GM18909 (cell line): ENCODE data around the gene XIRP2.

Source experiments
- ATAC-seq: cut with Tn5 transposase; IDR thresholded peaks from one replicate; pipeline ENCODE4 v1.9.1; 2021; ENCODE audit warnings: mild to moderate bottlenecking; ENCODE audit not compliant: unreplicated experiment, poor library complexity

XIRP2 gene, protein sequence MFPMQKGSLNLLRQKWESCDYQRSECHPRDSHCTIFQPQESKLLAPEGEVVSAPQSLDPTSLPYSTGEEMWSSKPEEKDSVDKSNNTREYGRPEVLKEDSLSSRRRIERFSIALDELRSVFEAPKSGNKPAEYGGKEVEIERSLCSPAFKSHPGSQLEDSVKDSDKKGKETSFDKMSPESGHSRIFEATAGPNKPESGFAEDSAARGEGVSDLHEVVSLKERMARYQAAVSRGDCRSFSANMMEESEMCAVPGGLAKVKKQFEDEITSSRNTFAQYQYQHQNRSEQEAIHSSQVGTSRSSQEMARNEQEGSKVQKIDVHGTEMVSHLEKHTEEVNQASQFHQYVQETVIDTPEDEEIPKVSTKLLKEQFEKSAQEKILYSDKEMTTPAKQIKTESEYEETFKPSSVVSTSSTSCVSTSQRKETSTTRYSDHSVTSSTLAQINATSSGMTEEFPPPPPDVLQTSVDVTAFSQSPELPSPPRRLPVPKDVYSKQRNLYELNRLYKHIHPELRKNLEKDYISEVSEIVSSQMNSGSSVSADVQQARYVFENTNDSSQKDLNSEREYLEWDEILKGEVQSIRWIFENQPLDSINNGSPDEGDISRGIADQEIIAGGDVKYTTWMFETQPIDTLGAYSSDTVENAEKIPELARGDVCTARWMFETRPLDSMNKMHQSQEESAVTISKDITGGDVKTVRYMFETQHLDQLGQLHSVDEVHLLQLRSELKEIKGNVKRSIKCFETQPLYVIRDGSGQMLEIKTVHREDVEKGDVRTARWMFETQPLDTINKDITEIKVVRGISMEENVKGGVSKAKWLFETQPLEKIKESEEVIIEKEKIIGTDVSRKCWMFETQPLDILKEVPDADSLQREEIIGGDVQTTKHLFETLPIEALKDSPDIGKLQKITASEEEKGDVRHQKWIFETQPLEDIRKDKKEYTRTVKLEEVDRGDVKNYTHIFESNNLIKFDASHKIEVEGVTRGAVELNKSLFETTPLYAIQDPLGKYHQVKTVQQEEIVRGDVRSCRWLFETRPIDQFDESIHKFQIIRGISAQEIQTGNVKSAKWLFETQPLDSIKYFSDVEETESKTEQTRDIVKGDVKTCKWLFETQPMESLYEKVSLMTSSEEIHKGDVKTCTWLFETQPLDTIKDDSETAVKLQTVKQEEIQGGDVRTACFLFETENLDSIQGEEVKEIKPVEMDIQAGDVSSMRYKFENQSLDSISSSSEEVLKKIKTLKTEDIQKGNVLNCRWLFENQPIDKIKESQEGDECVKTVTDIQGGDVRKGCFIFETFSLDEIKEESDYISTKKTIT (N-terminal part only)

DNA sequence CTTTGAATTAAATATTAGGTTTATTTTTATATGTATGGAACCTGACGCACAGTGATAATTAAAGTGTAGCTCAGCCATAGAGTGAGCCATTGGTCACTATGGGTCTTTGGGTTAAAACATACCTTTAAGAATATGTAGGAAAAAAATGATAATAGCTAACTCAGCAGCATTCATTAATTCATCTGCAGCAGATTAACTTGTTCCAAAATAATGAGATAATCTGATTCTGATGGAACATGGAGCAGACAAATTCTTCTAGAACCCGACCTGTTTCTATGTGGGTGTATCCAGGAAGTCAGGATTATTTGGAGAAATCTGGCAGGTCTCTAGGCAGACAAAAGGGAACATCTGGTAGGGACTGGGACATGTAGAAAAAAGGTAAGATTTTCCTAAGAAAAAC is at the start of gene XIRP2:
XIRP2 (plus strand) TSS at position 301 of the 400 bp plus-strand sequence. CDS start 15,003 bp downstream, outside the sequence.
- ATAC-seq, result no peak

DNA sequence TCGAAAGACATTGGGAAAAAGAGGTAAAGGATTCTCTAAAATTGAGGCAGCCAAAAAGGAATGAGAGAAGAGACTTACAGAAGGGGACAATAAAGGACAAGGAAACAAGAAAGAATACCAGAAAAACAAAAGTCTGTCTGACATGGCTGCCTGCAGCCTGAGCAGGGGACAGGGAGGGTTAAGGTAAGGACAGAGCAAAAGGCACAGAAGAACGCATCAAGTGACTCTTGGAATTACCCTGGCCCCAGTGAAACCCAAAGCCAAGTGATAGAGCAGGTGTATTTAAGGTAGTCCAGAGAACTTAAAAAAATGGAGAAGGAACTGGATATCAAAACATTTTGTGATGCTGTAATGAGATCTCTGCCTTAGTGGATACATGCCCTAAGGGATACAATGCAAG is 47.1 kb upstream of the XIRP2 start:
- no peak for ATAC-seq

DNA sequence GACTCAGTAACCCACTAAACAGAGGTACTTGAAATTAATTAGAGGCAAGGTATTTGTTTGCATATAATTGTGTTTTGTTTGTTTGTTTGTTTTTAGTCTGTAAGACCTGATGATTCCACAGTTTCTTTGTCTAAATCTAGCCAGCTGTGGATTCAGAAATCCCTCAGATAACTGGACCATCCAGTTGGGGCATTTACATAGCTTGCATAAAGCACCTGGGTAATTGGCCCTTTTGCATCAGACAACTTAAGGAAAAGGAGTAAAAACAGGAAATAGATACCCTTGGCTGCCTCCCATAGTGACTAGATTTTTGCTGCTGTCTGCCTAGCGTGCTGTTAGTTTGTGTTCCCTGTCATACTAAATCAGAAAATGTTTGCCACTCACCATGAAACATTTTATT is 46.6 kb upstream of the XIRP2 start:
- no peak for ATAC-seq

DNA sequence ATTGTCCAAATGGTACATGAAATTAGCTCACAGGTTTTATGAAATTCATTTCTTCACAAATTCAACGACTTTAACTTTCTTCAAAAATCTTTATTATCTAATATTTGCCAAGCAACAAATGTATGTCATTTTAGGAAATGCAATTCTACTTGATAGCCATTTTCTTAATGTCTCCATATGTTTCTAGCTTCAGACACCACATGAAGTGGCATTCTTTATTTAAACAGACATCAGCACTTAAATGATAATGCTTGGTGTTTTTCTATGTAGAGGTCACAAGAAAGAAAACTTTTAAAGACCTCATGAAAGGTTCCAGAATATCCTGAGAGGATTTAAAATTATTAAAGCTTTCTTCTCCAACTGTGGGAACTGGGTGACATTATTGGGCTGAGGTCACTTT is 44.2 kb upstream of the XIRP2 start:
- no peak for ATAC-seq

DNA sequence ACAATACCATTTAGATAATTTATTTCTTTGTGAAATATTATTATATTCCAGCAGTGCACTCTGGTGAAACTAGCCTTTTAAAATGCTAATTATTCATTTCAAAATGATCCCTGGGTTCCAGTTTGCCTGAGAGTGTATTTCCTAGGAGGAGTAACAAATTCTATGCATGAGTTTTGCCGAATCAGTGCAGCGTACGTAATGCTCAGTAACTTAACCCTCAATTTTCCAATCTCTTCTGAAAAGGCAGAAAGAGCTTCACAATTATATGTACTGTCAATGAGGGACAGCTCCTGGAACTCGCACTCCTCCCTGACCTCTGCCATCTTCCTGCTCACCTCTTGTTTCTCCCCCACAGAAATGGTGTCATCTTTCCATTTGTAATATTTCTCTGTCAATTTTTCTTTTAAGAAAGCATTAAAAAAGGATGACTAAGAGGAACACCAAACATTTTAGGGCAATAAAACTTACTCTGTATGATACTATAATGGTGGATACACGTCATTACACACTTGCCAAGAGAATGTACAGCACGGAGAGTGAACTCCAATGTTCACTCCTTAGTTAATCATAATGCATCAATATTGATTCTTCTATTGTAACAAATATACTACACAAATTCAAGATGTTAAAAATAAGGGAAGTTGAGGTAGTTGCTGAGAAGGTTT is 25.7 kb upstream of the XIRP2 start:
- no peak for ATAC-seq

DNA sequence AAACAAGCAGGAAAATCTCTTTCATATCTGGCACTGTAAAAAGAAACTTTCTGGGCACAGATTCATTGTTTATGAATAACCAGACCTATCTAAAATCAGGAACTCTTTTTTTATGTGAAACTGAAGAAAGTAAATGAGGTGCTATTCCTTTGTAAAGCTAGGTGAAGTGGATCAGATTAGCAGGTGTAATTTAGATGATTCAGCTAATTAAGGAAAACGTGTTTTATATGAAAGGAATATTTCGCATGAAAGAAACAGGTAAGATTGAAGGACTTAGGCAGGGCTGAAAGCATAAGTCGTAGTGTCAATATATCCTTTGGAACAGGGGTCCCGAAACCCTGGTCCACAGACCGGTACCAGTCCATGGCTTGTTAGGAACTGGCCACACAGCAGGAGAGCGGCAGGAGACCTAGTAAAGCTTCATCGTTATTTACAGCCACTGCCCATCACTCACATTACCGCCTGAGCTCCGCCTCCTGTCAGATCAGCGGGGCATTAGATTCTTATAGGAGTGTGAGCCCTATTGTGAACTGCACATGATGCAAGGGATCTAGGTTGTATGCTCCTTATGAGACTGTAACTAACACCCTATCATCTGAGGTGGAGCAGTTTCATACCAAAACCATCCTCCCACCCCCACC is 20.3 kb upstream of the XIRP2 start:
- ATAC-seq, result no peak

DNA sequence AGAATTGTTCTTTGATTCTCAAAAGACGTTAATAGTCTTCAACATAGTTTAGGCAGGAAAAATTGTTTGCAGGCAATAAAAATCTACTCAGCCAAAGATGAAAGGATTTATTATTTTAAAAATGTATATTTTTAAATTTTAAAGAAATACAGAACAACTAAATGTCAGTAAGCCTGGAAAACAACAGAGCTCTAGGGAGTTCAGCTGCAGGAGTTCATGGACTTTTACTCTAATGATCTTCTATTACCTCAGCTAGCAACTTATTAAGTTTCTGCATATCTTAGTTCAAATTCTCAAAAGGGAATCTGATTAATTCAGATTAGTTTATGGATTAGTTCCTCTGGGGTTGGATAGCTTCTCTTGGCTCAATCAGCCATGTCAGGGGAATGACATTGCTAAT is 17.9 kb upstream of the XIRP2 start:
- no peak for ATAC-seq

DNA sequence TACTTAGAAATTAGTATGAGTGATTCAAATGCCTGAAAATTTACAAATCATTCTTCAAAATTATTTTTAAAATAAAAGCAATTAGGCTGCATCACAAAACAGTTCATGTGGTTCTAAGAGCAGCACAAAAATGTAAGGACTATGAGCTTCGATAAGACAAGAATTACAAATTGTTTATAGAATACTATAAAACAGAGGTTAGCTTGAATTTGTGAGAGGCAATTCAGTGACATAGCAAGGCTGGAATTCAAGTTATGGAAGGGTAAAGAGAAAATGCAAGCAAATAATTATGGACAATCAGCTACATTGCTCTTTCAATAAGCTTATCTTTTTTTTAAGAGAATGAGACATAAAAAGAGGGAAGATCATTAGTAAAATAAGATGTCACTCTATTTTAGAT is 7.1 kb upstream of the XIRP2 start:
- ATAC-seq, result no peak

DNA sequence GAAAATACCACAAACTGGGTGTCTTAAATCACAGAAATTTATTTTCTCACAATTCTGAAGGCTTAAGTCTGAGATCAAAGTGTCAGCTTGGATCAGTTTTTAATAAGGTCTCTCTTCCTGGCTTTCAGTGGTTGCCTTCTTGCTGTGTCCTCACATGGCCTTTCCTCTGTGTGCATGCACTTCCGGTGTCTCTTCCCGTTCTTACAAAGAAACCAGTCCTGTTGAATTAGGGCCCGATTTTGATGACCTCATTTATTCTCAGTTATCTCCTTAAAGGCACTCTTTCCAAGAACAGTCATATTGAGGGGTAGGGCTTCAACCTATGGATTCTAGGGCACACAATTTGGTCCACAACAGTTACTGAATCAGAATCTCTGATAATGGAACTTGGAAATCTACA is 5.4 kb upstream of the XIRP2 start:
- ATAC-seq, result no peak

DNA sequence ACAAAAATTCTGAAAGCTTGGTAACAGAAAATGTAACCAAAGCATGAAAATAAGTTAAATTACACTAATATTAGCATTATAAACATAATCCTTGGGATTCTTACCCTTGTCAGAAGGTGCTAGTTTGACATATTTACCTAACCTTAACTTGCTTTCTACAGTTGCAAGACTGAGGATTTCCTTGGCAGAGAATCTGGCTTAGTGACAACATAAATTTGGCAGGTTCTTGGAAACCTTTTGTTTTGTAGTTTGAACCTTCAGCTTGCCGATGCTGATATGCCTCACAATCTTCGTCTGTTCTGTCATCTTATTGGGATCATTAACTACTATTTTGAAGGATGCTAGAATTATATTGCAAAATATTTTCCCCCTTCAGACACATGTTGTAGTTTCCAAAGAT is 3.4 kb downstream of the XIRP2 start:
- ATAC-seq, result no peak

DNA sequence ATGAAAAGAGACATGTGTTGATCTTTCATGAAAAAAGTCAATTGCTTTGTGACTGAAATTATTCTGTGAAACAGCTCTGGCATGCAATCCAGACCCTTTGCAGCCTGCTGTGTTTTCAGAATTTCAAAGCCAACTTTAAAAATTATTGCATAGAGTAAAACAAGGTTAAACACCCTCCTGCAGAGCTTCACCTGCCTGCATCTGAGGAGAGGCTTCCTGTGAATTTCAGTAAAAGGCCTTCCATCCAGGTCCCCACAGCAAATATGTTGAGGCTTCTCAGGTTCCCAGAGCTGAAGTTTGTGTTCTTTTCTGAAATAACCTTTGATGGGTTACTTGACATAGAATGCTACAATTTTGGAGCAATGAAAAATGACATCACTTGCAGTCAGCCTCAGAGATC is 4.1 kb downstream of the XIRP2 start:
- no peak for ATAC-seq

DNA sequence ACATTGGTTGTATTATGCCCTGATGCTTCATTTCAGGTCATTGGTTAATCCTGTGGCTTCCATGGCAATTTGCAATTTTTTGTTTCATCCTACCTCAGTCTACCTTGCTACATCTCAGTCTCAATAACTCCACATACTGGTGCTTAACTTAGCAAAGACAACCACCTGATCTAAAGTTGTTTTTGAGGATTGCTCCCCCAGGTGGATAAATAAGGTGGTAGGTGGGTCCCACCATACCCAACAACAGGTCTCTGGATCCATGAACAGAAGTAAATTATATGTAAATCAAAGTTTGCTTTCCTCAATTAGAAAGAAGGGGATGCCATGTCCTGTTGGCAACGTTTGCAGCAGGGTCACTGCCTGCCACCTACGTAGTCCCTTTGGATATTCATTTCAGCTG is 7.0 kb downstream of the XIRP2 start:
- no peak for ATAC-seq

DNA sequence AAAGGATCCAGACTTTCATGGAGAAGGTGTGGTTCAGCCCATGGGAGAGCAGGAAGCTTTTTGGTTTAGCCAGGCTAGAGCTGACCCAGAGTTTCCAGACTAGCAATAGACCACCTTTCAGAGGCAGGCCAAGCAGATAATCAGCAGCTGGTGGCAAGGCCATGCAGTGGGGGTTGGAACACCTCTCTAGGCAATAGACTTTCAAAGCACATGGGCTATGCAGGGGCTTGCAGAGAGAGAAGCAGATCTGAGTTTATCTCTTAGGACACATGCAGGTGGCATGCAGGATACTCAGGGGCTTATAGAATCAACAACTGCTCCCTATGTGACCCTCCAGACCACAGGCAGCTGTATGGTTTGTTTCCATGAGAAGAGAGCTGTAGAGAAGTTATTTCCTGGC is 9.4 kb downstream of the XIRP2 start:
- no peak for ATAC-seq

DNA sequence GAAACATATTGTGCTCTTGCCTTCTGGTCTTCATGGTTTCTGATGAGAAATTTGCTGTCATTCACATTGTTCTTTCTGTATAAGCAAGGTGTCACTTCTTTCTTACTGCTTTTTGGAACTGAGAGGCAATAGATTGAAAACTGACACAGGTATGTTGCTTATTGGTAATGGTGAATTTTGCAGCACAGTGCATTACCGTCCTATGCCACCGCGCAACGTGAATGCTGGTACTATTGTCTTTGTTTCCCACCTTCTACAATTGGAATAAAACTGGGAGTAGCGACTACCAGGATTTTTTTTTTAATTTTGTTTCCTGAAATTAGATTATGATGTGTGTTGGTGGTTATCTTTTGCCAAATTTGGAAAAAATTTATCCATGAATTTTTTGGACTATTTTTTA is 11.4 kb downstream of the XIRP2 start:
- no peak for ATAC-seq

DNA sequence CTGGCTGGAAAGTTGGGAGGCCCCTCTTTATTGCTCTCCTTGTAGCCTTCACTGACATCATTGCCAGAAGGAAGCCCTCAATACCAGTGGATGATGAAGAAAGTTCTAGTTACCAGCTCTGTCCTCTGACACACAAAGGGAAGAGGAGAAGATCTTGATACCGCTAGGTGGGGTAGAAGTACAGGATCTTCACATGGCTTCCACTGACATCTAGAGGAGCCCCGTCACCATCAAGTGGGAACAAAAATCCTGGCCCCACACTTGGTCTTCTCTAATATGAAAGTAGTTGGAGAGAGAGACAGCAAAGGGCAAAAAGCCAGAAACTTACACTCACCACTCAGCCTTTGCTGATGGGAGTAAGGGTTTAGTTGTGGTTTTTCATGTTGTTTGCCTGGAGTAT is 12.4 kb downstream of the XIRP2 start:
- no peak for ATAC-seq

DNA sequence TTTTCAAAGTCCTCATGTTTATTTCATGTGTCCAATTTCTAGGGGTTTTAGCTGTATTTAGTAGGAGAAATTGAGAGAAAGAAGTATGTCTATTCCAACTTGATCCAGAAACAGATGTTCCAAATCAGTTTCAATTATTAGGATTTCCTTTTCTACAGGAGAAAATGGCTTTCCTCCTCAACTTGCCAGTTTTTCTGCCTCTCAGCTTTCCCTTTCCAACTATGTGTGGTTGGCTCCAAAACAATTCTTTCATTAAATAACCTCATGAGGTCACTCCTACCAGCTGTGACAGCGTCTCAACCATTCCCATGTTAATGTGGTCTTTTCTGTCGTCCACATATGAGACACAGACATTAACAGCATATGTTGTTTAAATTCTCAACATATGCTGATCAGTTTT is 13.1 kb downstream of the XIRP2 start:
- ATAC-seq, result no peak

DNA sequence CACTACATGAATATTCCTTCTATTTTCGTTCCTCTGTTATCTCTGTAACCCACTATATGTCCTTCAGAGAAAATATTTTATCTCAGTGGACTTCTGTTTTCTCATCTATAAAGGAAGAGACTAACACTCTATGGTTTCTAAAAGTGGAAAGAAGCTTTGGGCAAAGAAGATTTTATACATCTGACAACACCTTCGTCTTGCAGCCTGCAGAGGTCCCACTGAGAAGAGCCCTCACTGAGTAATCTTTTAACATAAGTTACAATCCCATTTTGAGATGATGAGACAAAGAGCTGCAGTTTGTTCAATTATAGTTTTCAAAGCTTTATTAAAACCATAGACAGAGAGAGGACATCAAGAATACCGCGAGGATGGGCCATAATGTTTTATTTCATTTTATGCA is 28.7 kb downstream of the XIRP2 start:
- ATAC-seq, result no peak

DNA sequence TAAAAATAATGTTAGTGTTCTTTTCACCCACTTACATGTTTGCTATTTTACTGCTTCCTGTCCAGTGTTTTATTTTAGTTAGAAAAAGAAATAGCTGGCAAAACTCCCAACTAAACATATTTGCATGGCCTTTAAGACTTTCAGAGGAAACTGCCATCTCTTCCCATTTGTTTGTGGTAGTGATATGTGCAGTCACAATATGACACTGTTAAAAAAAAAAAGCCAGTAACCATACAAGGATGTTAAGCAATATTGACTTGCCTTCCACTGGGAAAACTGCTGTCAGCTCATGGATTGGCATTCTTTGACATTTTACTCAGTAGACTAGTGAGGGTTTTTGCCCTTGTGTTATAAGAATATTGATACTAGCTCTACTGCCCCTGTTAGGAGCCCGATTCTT is 29.1 kb downstream of the XIRP2 start:
- ATAC-seq, result no peak

DNA sequence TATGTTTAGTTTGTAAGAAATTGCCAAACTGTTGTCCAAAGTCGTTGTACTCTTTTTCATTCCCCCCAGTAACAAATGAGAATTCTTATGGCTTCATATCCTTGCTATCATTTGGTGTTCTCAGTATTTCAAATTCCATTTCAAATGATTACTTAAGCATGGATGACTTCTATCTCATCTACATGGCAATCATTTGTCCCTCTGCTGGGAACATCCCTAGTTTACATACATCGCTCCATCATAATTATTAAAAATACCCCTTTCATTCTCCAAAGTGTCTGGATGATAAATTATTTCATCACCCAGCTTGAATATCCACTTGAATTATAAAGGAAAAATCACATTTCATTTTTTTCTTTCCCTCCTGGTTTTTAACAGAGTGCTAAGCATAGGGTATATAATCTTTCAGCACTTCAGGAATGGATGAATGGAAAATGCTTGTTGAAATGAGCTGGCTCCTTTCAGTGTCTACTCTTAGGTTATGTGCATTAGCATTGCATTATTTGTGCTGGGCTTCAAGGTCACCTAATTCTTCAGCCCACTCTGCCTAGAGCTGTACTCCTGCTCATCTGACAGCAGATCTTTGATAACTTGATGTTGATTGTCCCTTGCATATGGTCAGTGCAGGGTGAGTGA is 33.1 kb downstream of the XIRP2 start:
- ATAC-seq, result no peak
